B cell (primary cell): ENCODE results near the gene TMOD2. TPM values are rescaled to one million over a fixed set of nuclear protein-coding genes. Genes with fewer than 3 reads are reported as not detected.

Source experiments
- ATAC-seq: fragments of 200-7000 bp; cut with Tn5 transposase; one replicate; pipeline ENCODE4 v1.10.0; 2021; ENCODE audit warnings: low read depth, mild to moderate bottlenecking, moderate number of reproducible peaks, moderate library complexity
- CTCF ChIA-PET: fragments of 350-600 bp; sonication (Branson Sonifier 250); formaldehyde crosslinking; loops from one replicate; lab custom pipeline; 2021; ENCODE audit warnings: antibody characterized with exemption, inconsistent platforms; lab: Charles Lee
- POLR2A ChIA-PET: fragments of 350-600 bp; sonication (Branson Sonifier 250); formaldehyde crosslinking; loops from one replicate; lab custom pipeline; 2021; ENCODE audit warnings: antibody characterized with exemption; lab: Charles Lee
- DNase-seq: peaks from one replicate; pipeline ENCODE4 v3.0.0; 2013
- H2AFZ ChIP-seq: 2 replicates; pipeline ENCODE4 v1.6.1; 2012; ENCODE audit warnings: mild to moderate bottlenecking, low read depth, low read length; ENCODE audit not compliant: insufficient read depth, poor library complexity, severe bottlenecking
- H3K27ac ChIP-seq, 2 donors: 1 replicate in 1 of 2; 2 replicates in 1 of 2; pipeline ENCODE4 v1.5.1; 2012 to 2013; ENCODE audit warnings: low read length in 2 of 2, mild to moderate bottlenecking in 2 of 2, moderate library complexity in 1 of 2
- H3K27me3 ChIP-seq, 4 experiments: fragments of 200-600 bp in 1 of 4; sonication (generic) in 1 of 4; replicated peaks in 1 of 4; 1 replicate in 2 of 4; 2 replicates in 2 of 4; pipeline versions ENCODE4 v1.6.1 to v1.7.0; 2013 to 2016; ENCODE audit warnings: low read length in 3 of 4, mild to moderate bottlenecking in 2 of 4, mixed read lengths in 1 of 4, moderate library complexity in 1 of 4; ENCODE audit not compliant: insufficient read depth in 4 of 4, control insufficient read depth in 3 of 4; ENCODE audit errors: control extremely low read depth in 1 of 4
- H3K36me3 ChIP-seq, 2 experiments: replicated peaks in 1 of 2; 1 replicate in 1 of 2; 2 replicates in 1 of 2; pipeline versions ENCODE4 v1.6.1 to v1.7.1; 2013; ENCODE audit warnings: low read length in 1 of 2; ENCODE audit not compliant: insufficient read depth in 2 of 2, control insufficient read depth in 1 of 2; ENCODE audit errors: control extremely low read depth in 1 of 2, extremely low read depth in 1 of 2
- H3K4me1 ChIP-seq, 2 donors: fragments of 200-600 bp in 1 of 2; sonication (generic) in 1 of 2; 1 replicate in 1 of 2; 2 replicates in 1 of 2; pipeline versions ENCODE4 v1.5.1 to v1.6.1; 2013 to 2017; ENCODE audit warnings: low read length in 2 of 2; ENCODE audit not compliant: control insufficient read depth in 2 of 2, insufficient read depth in 2 of 2
- H3K4me2 ChIP-seq: replicated peaks from 2 replicates; pipeline ENCODE3; 2012; ENCODE audit warnings: mild to moderate bottlenecking, low read depth, low read length; ENCODE audit not compliant: poor library complexity, severe bottlenecking
- H3K4me3 ChIP-seq, 5 experiments: fragments of 200-600 bp in 1 of 5; sonication (generic) in 1 of 5; 1 replicate in 3 of 5; 2 replicates in 2 of 5; pipeline versions ENCODE4 v1.5.1 to v1.7.0; 2011 to 2016; ENCODE audit warnings: low read length in 4 of 5, mild to moderate bottlenecking in 4 of 5, low read depth in 2 of 5, control low read depth in 1 of 5, moderate library complexity in 1 of 5; ENCODE audit not compliant: insufficient read depth in 1 of 5; ENCODE audit errors: control extremely low read depth in 1 of 5, extremely low read depth in 1 of 5
- H3K79me2 ChIP-seq: fragments of 200-600 bp; sonication (generic); one replicate; pipeline ENCODE4 v1.6.0; 2016; ENCODE audit warnings: low read length; ENCODE audit not compliant: control insufficient read depth, insufficient read depth
- H3K9ac ChIP-seq: fragments of 200-600 bp; sonication (generic); 2 replicates; pipeline ENCODE4 v1.6.1; 2017; ENCODE audit warnings: mild to moderate bottlenecking, low read length, moderate library complexity
- H3K9me3 ChIP-seq, 3 donors: one replicate each; pipeline versions ENCODE4 v1.6.1 to v1.7.1; 2013; ENCODE audit warnings: low read length in 2 of 3; ENCODE audit not compliant: control insufficient read depth in 2 of 3, insufficient read depth in 1 of 3; ENCODE audit errors: control extremely low read depth in 1 of 3
- H4K20me1 ChIP-seq: 2 replicates; pipeline ENCODE4 v1.6.0; 2012; ENCODE audit warnings: mild to moderate bottlenecking, low read length; ENCODE audit not compliant: insufficient read depth, control insufficient read depth, poor library complexity, severe bottlenecking
- H3K27ac Mint-ChIP-seq: one replicate; pipeline ENCODE4 v1.8.0; 2021; ENCODE audit warnings: mixed read lengths
- H3K27me3 Mint-ChIP-seq: one replicate; pipeline ENCODE4 v1.8.0; 2021; ENCODE audit warnings: mixed read lengths
- H3K4me1 Mint-ChIP-seq: one replicate; pipeline ENCODE4 v1.8.0; 2021; ENCODE audit warnings: mixed read lengths
- H3K4me3 Mint-ChIP-seq: one replicate; pipeline ENCODE4 v1.8.0; 2021; ENCODE audit warnings: mixed read lengths
- H3K9me3 Mint-ChIP-seq: one replicate; pipeline ENCODE4 v1.8.0; 2022; ENCODE audit warnings: mixed read lengths; ENCODE audit not compliant: insufficient read depth
- EZH2 ChIP-seq: IDR thresholded peaks from 2 replicates; pipeline ENCODE4 v1.6.1; 2012; ENCODE audit warnings: borderline replicate concordance, low read depth, mild to moderate bottlenecking, moderate library complexity, low read length; ENCODE audit not compliant: insufficient read depth, poor library complexity, severe bottlenecking
- WGBS: methylation state at CpG from one replicate; pipeline ENCODE4 v1.1.5; 2013; ENCODE audit warnings: missing lambda C conversion rate; ENCODE audit not compliant: insufficient coverage; 5-methylcytosine and 5-hydroxymethylcytosine counted together
- intact Hi-C: fragments of 100-400 bp; cut with micrococcal nuclease; formaldehyde crosslinking; loops from one replicate; pipeline ENCODE4 v1.10.0; 2022
- polyA plus RNA-seq: library from polyadenylated mRNA; depleted of rRNA; stranded (reverse); fragments of >200 nt; gene quantifications from 2 replicates; pipeline ENCODE4 v1.2.3, GENCODE V29; 2012
- total RNA-seq, 2 donors: library from RNA; stranded (reverse); fragments of 120-200 nt in 1 of 2; gene quantifications; 1 replicate in 1 of 2; 2 replicates in 1 of 2; pipeline versions ENCODE4 v1.2.3 to v1.2.4, GENCODE V29; 2013 to 2022
- TF ChIP-seq, protein P1 (sequence below): fragments of 200-600 bp; IDR thresholded peaks from one replicate; pipeline ENCODE4 v1.8.0; 2022; ENCODE audit warnings: antibody characterized with exemption, mild to moderate bottlenecking

TMOD2 gene
- total and polyA plus RNA-seq, 2 donors (not counting 1 experiment from before 2014, with no cell fraction given), result 5.7 to 25.9 TPM

DNA sequence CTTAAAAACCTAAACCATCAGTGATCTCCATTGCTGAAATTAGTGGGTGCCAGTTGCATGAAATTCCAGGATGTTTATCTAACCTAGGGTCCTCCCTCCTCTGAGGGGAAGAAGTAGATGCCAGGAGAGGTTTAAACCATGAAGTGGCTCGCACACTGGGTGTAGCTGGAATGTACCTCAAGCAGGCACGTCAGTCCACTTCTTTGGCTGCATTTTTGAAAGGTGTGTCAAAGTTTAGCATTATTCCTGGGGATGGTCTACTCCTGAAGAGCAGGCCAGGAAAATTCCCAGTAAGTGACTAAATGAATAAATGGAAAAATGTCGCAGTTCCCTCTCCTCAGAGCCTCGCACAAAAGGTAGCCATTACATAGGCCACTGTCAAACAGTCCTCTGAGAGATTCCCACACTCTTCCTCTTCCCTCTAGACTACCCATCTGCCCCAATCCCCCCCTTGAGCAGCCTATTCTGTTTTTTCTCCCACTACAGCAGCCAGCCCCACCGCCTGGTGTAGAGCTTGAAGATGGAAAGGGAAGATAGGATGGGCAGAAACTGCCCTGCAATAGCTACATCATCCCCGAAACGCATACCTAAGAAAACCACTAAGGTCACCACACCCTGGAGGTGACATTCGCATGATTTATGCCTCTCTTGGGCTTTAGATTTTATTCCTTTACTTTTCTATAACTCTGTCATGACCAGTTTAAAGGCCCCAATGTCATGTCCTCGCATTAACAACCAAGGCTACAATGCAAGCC, 77.4 kb downstream of the TMOD2 start:
- intact Hi-C loops, result loop anchor here (2.0 kb wide), 2 partner anchors 92 to 142 kb away; partner anchors contain the start of genes LEO1 and LYSMD2
- Histone ChIP-seq H2AFZ (no peak overlapping the region), H3K79me2 (peaks cover 46% of the 10 kb centered on the region), H3K4me1 (peaks cover 18 to 21% of the 10 kb centered on the region in 2 donors), H3K4me3 (peak overlapping the region in 1 of 5 experiments; percentile 72), H3K4me2 (peak overlapping the region; percentile 84), H3K9ac (peak overlapping the region; percentile 94), H3K27ac (no peak overlapping the region), H3K36me3 (no peaks in the 10 kb centered on the region), H4K20me1 (peaks cover 32% of the 10 kb centered on the region), H3K9me3 (no peaks in the 10 kb centered on the region), H3K27me3 (no peaks in the 10 kb centered on the region)
- no peaks in the 10 kb centered on the region for H3K27me3 Mint-ChIP-seq
- peaks cover 34% of the 10 kb centered on the region for H3K4me1 Mint-ChIP-seq
- ATAC-seq (no peak), DNase-seq (no peak)
- POLR2A ChIA-PET, result no interaction called here
- peak overlapping the region; percentile 44 for H3K27ac Mint-ChIP-seq
- H3K9me3 Mint-ChIP-seq, result no peaks in the 10 kb centered on the region
- CTCF ChIA-PET, result no interaction called here
- WGBS, result 92% methylated on average over 7 of the region's 9 CpGs
- TF ChIP-seq, protein P1, sequence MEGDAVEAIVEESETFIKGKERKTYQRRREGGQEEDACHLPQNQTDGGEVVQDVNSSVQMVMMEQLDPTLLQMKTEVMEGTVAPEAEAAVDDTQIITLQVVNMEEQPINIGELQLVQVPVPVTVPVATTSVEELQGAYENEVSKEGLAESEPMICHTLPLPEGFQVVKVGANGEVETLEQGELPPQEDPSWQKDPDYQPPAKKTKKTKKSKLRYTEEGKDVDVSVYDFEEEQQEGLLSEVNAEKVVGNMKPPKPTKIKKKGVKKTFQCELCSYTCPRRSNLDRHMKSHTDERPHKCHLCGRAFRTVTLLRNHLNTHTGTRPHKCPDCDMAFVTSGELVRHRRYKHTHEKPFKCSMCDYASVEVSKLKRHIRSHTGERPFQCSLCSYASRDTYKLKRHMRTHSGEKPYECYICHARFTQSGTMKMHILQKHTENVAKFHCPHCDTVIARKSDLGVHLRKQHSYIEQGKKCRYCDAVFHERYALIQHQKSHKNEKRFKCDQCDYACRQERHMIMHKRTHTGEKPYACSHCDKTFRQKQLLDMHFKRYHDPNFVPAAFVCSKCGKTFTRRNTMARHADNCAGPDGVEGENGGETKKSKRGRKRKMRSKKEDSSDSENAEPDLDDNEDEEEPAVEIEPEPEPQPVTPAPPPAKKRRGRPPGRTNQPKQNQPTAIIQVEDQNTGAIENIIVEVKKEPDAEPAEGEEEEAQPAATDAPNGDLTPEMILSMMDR, result no peak
- no peak for TF ChIP-seq EZH2
- peak overlapping the region; percentile 98 for H3K4me3 Mint-ChIP-seq
